Dermis microvascular lymphatic vessel endothelial cell (primary cell): ENCODE measurements around the gene TPM1. TPM values are rescaled to one million over a fixed set of nuclear protein-coding genes. Genes with fewer than 3 reads are reported as not detected.
"Not testable (repeated sequence)": the region's sequence is repeated elsewhere in the genome, so short reads cannot be mapped to it uniquely, and the experiment has no call there.

Source experiments
- DNase-seq, 2 donors: peaks; one replicate each; pipeline versions ENCODE4 v3.0.0 to v3.0.0-alpha.2; 2010; ENCODE audit warnings: low read depth in 2 of 2
- total RNA-seq: library from RNA; depleted of rRNA; stranded (reverse); fragments of >200 nt; gene quantifications from 2 replicates; pipeline ENCODE4 v1.2.1, GENCODE V29; 2014

Gene TPM1
- 165 and 241 TPM in 2 replicates for total RNA-seq

DNA sequence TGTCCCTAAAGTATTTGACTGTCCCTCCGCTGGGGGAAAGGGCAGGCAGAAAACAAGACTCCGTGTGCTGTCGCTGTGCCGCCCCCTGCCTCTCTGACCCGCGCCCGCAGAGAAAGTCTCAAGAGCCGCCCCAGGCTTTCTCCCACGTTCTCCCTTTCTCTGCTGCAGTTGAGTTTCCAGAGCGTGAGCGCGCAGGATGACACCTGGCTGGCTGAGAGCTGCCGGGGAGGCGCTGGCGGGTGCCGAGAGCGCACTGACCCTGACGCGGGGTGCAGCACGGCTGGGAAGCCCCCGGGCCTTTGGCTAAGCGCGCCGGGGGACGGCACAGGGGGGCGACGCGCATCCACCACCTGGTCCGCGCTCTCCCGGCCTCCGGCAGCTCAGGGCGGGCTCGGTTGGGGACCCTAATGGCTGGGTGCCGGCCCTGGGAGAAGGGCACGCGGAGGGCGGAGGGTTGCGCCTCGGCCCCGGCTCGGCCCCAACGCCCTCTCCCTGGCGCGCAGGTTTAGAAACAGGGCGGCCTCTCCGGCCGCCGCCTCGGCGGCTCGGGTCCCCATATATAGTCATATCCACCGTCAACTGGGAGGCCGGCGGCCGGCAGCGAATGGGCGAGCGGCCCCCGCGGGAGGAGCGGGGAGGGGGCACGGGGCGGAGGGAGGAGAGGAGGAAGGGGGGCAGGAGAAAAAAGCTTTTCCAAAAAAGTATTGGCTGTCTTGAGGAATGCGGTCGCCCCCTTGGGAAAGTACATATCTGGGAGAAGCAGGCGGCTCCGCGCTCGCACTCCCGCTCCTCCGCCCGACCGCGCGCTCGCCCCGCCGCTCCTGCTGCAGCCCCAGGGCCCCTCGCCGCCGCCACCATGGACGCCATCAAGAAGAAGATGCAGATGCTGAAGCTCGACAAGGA, at the start of gene TPM1:
Gene TPM1, plus strand, starts transcription at position 774 of the 903 bp plus-strand sequence. Its CDS starts 83 bp downstream, at position 857.
- DNase-seq = peak; percentile 34 to 88

DNA sequence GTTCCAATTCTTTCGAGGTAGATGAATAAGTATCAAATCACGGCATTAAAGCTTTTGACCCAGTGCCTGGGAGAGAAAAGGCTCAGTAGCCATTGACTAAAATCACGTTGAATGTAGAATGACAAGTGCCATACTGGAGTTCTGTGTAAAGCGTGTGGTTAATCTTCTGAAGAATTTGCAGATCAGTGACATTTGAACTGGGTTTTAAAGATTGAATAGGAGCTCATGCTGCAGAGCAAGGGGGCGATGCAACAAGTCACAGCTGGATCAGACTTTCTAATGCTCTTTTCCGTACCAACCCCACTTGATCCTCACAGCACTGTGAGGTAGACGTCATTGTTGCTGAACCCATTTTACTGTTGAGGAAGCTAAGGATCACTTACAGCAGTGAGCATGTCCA, 49.5 kb upstream of the TPM1 start:
- no peak for DNase-seq

DNA sequence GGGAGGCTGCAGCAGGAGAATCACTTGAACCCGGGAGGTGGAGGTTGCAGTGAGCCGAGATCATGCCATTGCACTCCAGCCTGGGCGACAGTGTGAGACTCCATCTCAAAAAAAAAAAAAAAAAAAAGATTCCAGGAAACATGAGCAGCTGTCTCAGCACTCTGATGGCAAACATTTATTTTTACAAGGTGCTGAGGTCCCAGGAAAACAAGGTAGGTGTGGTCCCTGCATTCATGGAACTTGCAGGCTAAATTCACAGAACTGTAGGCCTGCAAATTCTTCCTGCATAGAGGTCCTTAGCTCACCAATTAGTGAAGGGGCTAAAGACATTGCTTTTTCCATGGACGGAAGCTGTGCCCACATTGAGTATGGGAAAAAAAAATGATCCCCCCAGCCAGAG, 48.9 kb upstream of the TPM1 start:
- not testable (repeated sequence) for DNase-seq

DNA sequence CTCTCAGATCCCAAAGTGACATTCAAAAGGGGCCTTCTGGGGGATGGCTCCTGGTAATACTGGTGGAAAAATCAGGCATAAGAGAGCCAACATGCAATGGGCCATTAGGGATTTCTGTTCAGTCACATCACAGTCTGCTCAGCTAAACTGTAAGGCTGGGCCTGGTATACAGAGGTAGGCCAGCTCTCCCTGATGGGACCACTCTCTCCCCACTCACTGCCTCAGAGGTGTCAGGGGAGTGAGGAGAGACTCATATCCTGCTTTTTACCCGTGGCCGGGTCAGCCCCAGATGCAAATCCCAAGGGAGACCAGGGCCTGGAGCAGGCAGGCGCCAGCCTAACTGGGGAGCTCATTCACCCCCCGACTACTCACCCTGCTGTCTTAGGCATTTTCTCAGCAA, 48.1 kb upstream of the TPM1 start:
- no peak for DNase-seq

DNA sequence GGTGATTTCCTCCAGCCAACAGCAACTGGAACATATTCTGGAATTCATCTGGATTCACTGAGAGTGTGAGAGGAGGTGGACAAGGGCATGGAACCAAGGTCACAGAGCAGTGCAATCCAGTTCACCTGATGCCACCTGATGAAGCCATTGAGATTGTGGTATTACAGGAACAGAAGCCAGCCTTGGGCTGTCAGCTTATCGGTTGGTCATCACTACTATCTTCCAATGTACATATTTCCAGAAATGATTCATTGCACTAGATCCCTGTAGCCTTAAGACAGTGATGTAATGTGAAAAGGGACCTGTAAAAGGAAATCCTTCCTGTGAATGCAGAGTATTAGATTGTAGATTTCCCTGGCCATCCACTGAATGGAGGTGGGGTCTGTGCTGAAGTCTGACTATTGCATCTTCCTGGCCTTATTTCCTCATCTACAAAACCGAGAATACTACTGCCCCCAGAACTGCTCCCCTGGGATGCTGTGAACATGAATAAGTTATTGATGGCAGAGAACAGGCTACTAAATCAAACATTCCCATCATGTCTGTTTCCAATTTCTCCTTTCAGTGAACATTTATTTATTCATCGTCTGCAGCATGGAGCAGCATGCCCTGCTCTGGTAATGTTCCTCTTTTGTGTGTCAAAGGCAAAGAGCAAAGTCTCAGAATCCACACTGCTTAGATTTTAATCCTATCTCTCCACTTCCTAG, 47.4 kb upstream of the TPM1 start:
- DNase-seq = no peak

DNA sequence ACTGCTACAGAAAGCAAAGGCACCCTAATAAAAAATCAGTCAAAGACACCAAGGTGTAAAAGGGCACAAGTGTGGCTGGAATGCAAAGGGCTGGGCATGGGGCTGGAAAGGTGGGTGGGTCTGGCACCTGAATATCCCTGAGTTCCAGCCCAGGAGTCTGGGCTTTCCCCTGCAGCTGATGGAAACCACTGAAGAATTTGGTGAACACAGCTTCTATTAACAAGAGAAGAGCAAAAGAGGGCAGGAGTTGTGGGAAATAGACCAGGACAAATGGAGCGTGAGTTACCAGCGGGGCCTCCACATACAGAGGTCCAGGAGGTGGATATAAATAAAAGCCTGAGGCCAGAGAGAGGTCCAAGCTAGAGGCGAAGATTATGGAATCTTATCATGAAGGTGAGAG, 45.1 kb upstream of the TPM1 start:
- DNase-seq = no peak

DNA sequence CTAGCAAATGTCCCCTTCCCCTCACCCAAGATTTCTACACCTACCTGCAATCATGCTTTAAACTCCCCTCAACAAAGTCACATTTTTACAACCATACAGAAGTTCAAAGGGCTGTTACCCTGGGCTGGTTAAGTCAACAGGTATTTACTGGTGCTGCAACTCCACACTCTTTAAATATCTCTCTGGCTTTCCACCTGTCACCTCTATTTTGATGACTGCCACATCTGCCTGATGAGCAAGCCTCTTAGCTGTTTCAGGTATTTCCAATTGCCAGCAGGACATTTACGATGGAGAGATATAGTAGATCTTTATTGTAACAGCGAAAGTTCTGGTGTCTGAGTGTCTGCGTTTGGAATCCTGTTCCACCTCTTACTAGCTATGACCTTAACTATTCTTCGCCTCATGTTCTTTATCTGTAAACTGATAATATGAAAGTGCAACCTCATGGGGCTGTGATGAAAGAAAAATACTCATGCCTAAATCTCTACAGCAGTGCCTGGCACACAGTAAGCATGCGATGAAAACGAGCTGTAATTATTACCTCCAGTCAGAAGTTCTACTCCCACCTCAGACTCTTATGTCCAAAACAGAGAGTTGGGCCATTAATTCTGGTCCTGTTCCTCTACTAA, 44.2 kb upstream of the TPM1 start:
- no peak for DNase-seq

DNA sequence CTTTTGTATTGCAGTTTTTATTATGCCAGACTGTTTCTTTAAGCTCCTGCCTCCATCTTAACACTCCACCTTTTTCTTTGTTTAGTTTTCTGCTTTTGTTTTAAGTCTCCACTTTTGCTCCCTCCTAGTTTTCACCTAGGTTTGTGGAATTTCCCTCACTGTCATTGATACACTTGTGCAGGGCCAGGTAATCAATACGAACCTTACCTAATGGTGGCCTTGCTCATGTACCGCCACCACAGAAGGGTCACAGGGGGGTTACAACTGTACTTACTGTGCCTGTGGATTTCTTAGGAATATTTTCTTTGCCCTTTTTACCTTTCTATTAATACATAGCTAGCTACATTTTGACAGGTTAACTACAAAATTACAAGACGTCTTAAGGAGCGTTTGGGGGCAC, 43.4 kb upstream of the TPM1 start:
- no peak for DNase-seq

DNA sequence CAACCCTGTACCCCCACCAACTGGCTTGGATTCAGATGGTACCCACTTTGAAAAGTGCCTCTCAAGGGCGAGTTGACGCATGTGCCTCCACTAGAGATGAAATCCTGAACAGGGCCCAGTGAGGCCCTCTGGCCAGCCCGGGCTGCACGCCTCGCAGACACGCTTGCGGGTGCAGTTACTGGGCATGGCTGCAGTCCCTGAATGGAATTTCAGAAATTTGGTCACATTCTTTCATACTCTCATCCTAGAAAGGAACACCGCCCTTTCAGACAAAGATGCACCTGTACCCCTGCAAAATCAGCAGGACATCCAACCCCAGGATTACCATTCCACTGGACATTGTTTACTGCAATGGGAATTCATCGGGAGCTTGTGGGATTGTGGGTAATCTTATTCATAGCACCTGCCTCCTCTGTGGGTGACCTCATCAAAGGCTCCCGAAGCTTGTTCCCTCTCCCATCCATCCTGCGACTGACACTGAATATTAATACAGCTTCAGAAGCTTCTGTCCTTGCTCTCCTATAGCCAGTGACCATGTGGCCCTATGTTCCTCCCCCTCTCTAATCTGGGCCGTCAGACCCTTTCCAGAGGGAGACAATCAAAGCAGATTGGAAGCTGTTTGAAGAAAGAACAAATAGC, 42.5 kb upstream of the TPM1 start:
- DNase-seq = no peak

DNA sequence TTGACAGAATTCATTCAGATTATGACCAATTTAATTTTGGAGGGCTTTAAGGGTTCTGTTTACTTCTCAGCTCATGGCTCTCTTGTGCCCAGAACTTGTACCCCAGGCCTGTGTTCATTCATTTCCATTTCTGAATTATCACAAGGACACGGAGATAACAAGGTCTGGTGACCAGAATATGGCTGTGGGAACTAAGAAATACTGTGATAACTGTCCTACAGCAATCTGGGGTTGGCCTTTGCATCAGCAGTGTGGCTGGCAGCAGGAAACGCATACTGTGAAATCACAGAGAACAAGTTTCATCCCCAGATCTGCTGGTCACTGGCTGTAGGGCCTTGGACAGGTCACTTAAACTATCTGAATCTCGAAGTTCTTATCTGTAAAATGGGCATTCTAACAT, 41.8 kb upstream of the TPM1 start:
- no peak for DNase-seq

DNA sequence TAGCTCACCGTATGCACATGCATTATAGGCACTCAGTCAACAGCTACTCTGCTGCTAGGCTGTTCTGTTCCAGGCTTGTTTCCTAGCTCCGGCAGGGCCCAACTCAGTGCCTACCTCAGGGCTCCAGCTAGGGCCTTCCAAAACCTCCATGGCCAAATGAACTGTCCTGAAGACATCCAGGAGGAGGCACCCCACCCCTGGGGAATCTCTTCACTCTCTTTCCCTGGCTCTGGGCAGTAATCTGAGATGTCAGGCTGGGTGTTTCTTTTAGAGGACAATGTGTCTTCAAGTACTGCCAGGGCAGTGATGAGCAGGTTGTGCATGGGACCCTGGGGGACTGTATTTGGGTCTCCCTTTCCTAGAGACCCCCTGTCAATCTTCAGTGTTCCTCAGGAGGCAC, 38.3 kb upstream of the TPM1 start:
- DNase-seq = no peak

DNA sequence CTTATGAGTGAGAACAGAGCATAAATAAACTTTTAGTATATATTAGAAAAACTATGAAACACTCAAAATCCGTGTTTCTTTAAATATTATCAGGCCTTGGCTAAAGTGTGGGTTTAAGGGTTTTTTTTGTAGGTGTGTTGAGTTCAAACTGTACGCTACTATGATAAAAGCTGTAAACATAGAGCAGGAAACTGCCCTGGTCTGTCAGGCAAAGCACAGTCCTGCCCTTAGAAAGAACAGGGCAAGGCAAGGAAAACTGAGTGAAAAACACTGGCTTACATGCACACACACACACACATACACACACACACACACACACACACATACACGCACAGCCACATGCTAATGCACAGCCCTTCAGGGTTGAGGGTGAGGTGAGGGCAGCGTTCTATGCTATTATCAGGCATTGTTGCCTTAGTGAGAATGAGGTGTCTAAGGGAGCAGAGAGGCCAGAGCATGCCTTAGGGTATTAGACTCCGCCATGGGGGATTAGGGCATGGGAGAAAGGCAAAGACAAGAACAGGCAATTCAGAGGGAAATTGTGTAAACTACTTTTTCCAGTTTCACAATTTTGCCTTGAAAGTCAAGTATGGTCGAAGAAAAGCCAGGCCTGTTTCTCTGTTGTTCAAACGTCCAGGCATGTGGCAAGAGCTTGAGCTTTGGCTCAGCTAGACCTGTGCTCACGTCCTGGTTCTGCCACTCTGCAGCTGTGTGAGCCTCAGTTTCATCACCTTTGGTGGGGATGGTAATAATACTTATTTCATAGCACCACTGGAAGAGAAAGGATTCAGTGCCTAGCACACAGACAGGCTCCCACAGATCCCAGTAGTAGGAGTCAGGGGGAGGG, 36.3 kb upstream of the TPM1 start:
- DNase-seq = no peak

DNA sequence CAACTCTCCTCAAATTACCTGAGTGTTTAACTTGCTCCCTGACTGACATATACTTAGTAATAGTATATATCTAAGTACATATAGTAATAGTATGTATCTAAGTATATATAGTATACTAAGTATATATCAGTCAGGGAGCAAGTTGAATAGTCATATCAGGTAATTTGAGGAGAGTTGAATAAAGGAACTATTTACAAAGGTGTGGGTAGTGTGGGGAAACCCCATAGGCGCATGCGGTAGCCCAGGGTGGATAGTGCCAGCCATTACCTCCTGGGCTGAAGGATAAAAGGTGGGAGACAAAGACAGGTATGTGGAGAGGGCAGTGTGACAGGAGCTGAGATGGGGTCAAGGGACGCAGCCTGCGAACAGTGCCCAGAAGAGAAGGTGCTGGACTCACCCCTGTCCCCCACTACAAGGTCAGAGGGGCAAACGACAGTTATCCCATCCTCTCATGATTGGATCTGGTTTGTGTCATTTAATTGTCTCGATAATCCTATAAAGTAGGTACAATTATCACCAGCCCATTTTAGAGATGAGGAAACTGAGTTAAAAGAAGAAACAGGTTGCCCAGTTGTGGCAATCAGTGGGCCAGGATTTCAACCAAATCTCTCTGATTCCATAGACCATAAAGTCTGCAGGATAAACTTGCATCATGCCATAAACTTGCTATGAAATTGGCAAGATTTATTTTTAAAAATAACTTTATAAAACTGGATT, 34.1 kb upstream of the TPM1 start:
- DNase-seq = no peak

DNA sequence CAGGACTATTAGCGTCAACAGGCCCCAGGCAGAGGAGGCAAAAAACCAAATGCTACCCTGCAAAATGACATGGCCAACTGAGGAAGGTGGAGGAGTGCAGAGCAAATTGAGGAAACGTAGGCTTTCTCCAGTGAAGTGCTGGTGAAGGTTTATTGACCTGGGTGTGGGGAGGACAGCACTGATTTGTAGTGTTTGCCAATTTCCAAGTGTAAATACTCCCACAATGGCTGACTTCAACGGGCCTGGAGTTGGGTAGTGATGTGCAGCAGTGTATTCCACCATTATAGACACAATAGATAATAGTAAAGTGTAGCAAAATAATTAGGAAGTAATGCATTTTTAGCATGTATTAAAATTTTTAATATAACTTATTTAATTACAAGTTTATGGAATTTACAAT, 32.2 kb upstream of the TPM1 start:
- DNase-seq = no peak

DNA sequence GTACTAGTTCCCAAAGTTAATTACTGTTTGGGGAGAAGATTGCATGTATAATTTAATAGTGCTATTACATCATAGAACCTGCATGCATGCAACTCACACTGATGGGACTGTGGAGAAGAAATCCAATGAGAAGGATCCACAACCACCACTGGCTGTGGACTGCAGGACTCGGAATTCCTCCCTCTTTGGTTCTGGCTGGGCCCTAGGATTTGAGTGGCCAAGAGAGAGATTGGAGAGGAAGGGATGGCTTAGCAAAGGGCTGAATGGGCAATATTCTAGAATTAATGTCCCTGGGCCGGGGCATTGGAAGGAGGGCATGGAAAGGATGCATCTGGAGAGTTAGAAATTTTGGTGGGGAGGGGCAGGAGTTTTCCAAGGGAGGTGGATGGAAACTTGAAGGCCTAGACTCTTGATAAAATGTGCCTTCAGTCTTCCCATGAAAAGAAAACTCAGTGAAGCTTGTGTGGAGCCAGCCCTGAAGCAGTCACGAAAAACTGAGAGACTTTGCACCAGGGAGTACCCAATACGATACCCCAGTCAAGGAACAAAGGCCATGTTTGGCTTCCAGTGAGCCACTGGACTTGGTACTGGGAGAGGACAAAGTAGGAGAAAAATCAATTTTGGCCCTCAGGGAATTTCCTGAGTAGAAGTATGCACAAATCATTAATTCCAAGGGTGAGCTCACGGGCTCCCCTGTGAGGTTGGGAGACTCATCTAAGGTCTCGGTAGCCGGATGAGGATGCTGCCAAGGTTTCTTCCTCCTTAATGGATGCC, 31.4 kb upstream of the TPM1 start:
- DNase-seq = no peak

DNA sequence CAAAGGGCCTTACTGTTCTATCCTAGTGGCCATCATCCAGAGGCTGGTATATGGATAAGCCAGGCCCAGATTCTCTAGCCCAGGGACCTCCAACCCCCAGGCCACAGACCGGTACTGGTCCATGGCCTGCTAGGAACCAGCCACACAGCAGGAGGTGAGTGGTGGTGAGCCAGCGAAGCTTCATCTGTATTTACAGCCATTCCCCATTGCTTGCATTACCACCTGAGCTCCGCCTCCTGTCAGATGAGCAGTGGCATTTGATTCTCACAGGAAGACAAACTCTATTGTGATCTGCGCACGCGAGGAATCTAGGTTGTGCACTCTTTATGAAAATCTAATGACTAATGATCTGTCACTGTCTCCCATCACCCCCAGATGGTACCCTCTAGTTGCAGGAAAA, 30.1 kb upstream of the TPM1 start:
- no peak for DNase-seq

DNA sequence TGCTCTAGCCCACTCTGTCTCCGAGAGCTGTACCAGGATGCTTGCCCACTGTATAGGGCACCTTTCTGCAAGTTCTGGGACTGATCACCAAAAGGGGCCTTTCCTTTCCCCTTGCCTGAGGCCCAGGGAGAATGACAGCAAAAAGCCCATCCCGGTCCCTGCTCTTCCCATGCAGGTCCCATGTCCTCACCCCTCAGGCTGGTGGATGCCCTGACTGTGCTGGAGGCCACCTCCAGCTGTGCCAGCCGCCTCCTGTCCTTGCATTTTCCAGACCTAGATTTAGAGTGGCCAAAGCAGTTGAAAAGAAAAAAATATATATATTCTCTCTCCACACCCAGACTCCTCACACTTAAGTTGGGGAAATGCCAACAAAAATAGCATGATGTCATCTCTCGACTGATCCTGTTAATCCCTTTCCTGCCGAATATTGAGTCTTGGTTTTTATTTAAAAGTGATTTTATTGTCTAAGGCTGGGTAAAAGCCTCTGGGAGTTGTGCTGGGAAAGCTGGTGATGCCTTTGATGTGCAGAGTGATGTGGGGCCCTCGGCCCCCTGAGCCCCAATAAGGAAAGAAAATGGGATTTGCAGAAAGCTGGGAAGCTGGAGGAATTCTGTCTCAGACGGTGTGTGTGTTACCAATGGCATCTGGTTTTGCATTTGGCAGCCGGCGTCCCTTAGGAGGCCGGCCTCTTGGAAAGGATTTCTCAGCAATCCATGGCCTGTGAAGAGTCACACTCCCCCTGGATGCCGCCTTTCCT, 29.3 kb upstream of the TPM1 start:
- DNase-seq = peak; percentile 34 to 84

DNA sequence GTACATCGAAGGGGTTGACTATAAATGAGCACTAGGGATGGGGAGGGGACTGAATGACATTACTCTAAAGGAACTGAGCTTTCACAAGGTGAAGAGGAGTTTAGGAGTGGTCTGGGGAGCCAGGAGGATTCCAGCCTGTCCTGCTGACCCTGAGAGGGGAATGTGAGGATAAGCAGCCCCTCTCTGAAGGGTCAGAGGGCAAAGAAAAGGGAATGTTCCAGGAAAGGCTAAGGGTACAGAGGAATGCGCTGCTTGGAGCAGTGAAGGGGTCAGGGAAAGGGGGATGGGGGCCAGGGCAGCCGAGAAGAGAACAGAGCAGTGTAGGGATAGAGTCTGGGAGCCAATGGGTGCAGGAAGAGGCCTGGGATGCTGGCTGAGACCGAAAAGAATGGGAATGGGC, 28.0 kb upstream of the TPM1 start:
- DNase-seq = no peak

DNA sequence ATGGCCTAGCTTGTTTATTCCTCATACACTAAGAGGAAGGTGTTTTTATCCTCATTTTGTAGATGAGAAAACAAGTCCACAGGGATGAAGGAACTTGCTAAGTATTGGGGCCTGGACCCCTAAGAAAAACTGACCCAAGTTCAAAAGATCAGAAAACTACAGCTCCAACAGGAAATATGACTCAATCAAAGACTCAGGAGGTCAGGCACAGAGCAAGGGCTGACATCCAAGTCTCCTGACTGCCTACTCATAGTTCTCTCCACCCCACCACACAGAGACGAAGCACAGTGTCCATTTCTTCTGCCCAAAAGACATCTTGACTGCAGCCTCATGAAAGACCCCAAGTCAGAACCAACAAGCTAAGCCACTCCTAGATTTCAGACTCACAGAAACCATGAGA, 26.9 kb upstream of the TPM1 start:
- peak in 1 of 2 donors; percentile 72 for DNase-seq
